Loucy (cell line): ENCODE data around the gene CRACDL.

Experiments
- H2AFZ ChIP-seq: fragments of 200-600 bp; sonication (generic); 2 replicates; pipeline ENCODE4 v1.6.0; 2016; ENCODE audit warnings: antibody characterized with exemption, mild to moderate bottlenecking, low read length, moderate library complexity
- H3F3A ChIP-seq: fragments of 200-600 bp; 2 replicates; pipeline ENCODE4 v1.6.0; 2016; ENCODE audit warnings: antibody characterized with exemption, low read depth, mild to moderate bottlenecking
- H3K27me3 ChIP-seq: fragments of 200-600 bp; sonication (generic); 2 replicates; pipeline ENCODE4 v1.6.1; 2014; ENCODE audit warnings: low read length, mild to moderate bottlenecking; ENCODE audit not compliant: insufficient read depth, poor library complexity, severe bottlenecking
- H3K36me3 ChIP-seq: fragments of 200-600 bp; sonication (generic); 2 replicates; pipeline ENCODE4 v1.6.1; 2016; ENCODE audit warnings: low read length; ENCODE audit not compliant: insufficient read depth
- H3K4me1 ChIP-seq: fragments of 200-600 bp; sonication (generic); 2 replicates; pipeline ENCODE4 v1.5.1; 2014; ENCODE audit warnings: low read length, mild to moderate bottlenecking; ENCODE audit not compliant: insufficient read depth, poor library complexity, severe bottlenecking
- H3K4me2 ChIP-seq: fragments of 200-600 bp; sonication (generic); 2 replicates; pipeline ENCODE4 v1.6.0; 2014; ENCODE audit warnings: antibody characterized with exemption, low read length, low read depth, mild to moderate bottlenecking; ENCODE audit not compliant: poor library complexity, severe bottlenecking
- H3K4me3 ChIP-seq: fragments of 200-600 bp; sonication (generic); 2 replicates; pipeline ENCODE4 v1.5.1; 2014; ENCODE audit warnings: low read length, mild to moderate bottlenecking, mixed read lengths; ENCODE audit not compliant: poor library complexity, severe bottlenecking
- H3K79me2 ChIP-seq: fragments of 200-600 bp; sonication (generic); 2 replicates; pipeline ENCODE4 v1.6.1; 2014; ENCODE audit warnings: low read length; ENCODE audit not compliant: insufficient read depth
- H3K9ac ChIP-seq: fragments of 200-600 bp; sonication (generic); 2 replicates; pipeline ENCODE4 v1.6.0; 2014; ENCODE audit warnings: mild to moderate bottlenecking, low read depth, low read length, moderate library complexity; ENCODE audit not compliant: poor library complexity, severe bottlenecking
- H3K9me2 ChIP-seq: fragments of 200-600 bp; sonication (generic); replicated peaks from 2 replicates; pipeline ENCODE4 v1.6.1; 2016; ENCODE audit warnings: low read depth, low read length, mixed read lengths
- H3K9me3 ChIP-seq: fragments of 200-600 bp; sonication (generic); 2 replicates; pipeline ENCODE4 v1.6.1; 2014; ENCODE audit warnings: mild to moderate bottlenecking, antibody characterized with exemption, low read length, low read depth; ENCODE audit not compliant: insufficient read depth
- H4K20me1 ChIP-seq: fragments of 200-600 bp; sonication (generic); 2 replicates; pipeline ENCODE4 v1.6.0; 2014; ENCODE audit warnings: antibody characterized with exemption, low read length, mild to moderate bottlenecking; ENCODE audit not compliant: insufficient read depth, poor library complexity, severe bottlenecking
- CTCF ChIP-seq: fragments of 200-600 bp; sonication (generic); conservative IDR thresholded peaks from 2 replicates; pipeline ENCODE4 v1.5.1; 2014; ENCODE audit warnings: mild to moderate bottlenecking, antibody characterized with exemption, low read length
- EZH2phosphoT487 ChIP-seq: fragments of 200-600 bp; IDR thresholded peaks from 2 replicates; pipeline ENCODE4 v1.6.1; 2018; ENCODE audit warnings: antibody characterized with exemption, mild to moderate bottlenecking, moderate library complexity, borderline replicate concordance

Gene CRACDL

GRCh38 chr2:98808546-98808945 lies 127.5 kb downstream of the CRACDL start:
- Histone ChIP-seq H3K4me3 (no peak overlapping the region), H3F3A (no peaks in the 10 kb centered on the region), H3K36me3 (no peaks in the 10 kb centered on the region)

GRCh38 chr2:98807929-98808328 lies 128.1 kb downstream of the CRACDL start:
- Histone ChIP-seq H2AFZ (no peak overlapping the region), H3K4me3 (no peak overlapping the region), H3K9me3 (no peaks in the 10 kb centered on the region), H4K20me1 (no peaks in the 10 kb centered on the region), H3K4me1 (peaks cover 17% of the 10 kb centered on the region), H3K4me2 (no peak overlapping the region), H3K9ac (no peak overlapping the region), H3K9me2 (no peaks in the 10 kb centered on the region), H3K79me2 (no peaks in the 10 kb centered on the region), H3F3A (no peaks in the 10 kb centered on the region), H3K36me3 (no peaks in the 10 kb centered on the region), H3K27me3 (no peaks in the 10 kb centered on the region)
- no peak for TF ChIP-seq CTCF
- TF ChIP-seq EZH2phosphoT487, result no peak

More at GRCh38 chr2:98808546-98808945, 127.5 kb downstream of the CRACDL start:
- Histone ChIP-seq H3K27me3 (no peaks in the 10 kb centered on the region), H3K9ac (no peak overlapping the region), H4K20me1 (no peaks in the 10 kb centered on the region), H3K79me2 (no peaks in the 10 kb centered on the region), H3K4me1 (peaks cover 17% of the 10 kb centered on the region), H3K9me3 (no peaks in the 10 kb centered on the region), H2AFZ (no peak overlapping the region), H3K4me2 (no peak overlapping the region), H3K9me2 (no peaks in the 10 kb centered on the region)
- no peak for TF ChIP-seq EZH2phosphoT487
- TF ChIP-seq CTCF, result no peak

GRCh38 chr2:98807221-98807620 lies 128.8 kb downstream of the CRACDL start:
- no peak overlapping the region for H2AFZ ChIP-seq
- TF ChIP-seq EZH2phosphoT487 (no peak), CTCF (no peak)
- H4K20me1 ChIP-seq, result no peaks in the 10 kb centered on the region
- no peak overlapping the region for H3K4me2 ChIP-seq
- H3K4me3 ChIP-seq, result no peak overlapping the region
- no peaks in the 10 kb centered on the region for H3K9me2 ChIP-seq
- H3K9ac ChIP-seq, result no peak overlapping the region
- peaks cover 17% of the 10 kb centered on the region for H3K4me1 ChIP-seq
- H3F3A ChIP-seq, result no peaks in the 10 kb centered on the region
- H3K36me3 ChIP-seq, result no peaks in the 10 kb centered on the region
- no peaks in the 10 kb centered on the region for H3K9me3 ChIP-seq
- no peaks in the 10 kb centered on the region for H3K79me2 ChIP-seq
- no peaks in the 10 kb centered on the region for H3K27me3 ChIP-seq
